ENCODE data around the gene ATP2B2. TPM values are rescaled to one million over a fixed set of nuclear protein-coding genes. Genes with fewer than 3 reads are reported as not detected.

Gene ATP2B2
- total and polyA plus RNA-seq, 10 of the 15 experiments (the other 5 are each of a cell fraction or from before 2014, with no cell fraction given), result 0.04 TPM; not detected in 9

DNA sequence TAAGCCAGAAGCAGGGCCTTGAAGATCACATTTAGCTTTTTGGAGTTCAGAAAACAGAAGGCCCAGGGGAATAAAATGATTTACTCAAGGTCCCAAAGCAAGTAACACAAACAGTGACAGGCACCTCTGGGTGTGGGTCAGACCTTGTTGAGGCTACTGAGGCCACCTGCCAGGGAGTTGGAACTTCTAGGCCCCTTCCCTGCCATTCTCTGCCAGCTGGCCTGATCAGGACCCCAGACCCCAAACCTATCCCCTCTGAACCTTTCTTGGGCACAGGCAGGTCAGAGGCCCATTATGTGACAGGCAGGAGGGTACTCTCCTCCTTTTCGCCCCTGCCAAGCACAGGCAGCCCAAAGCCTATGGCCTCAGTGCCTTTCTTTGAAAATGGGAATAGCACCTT is 49.4 kb upstream of the ATP2B2 start:
- Histone ChIP-seq H3K9ac (ENCODE audit: control insufficient read depth, insufficient read depth, low read length) (no peak overlapping the region), H3K4me2 (ENCODE audit: control insufficient read depth, insufficient read depth) (no peak overlapping the region), H3K4me3 (no peak overlapping the region), H3K79me2 (ENCODE audit: control insufficient read depth, insufficient read depth, low read length) (no peaks in the 10 kb centered on the region), H3K9me3 (replicated peaks; ENCODE audit: control insufficient read depth, insufficient read depth, low read length) (no peaks in the 10 kb centered on the region; the same call in 2 of the 3 replicates), H4K20me1 (ENCODE audit: control insufficient read depth, insufficient read depth) (no peaks in the 10 kb centered on the region), H3K4me1 (ENCODE audit: control insufficient read depth, insufficient read depth, low read length) (no peaks in the 10 kb centered on the region), H2AFZ (ENCODE audit: control insufficient read depth, low read depth, low read length) (no peak overlapping the region), H3K27ac (ENCODE audit: control insufficient read depth, insufficient read depth) (no peak overlapping the region), H3K36me3 (ENCODE audit: control insufficient read depth in 2 of 2, insufficient read depth in 2 of 2, low read length in 1 of 2) (no peaks in the 10 kb centered on the region), H3K27me3 (replicated peaks in 1 of 2; ENCODE audit: control insufficient read depth in 2 of 2, insufficient read depth in 2 of 2, low read length in 1 of 2) (no peaks in the 10 kb centered on the region; a peak in 1 of 4 replicates)
- RAD21 ChIA-PET (ENCODE audit: unreplicated experiment), result no interaction called here
- 41% methylated on average over 1 of the region's 1 CpG for WGBS (ENCODE audit: insufficient coverage, insufficient replicate concordance, low lambda C conversion rate, missing lambda C conversion rate)
- SMC1A ChIA-PET (ENCODE audit: uncharacterized antibody, unreplicated experiment), result no interaction called here
- in situ Hi-C loops (cut with MboI) (no loop called here), intact Hi-C loops (cut with micrococcal nuclease; ENCODE audit: unreplicated experiment) (no loop called here)
- no TSS peak for BruUV-seq (replicated peaks)
- TF ChIP-seq GABPA (IDR thresholded peaks at IDR 0.05; ENCODE audit: low read depth) (no peak), HCFC1 (IDR thresholded peaks at IDR 0.05; ENCODE audit: low read length) (no peak), ATF2 (IDR thresholded peaks at IDR 0.05; ENCODE audit: low read length) (no peak), ZNF274 (IDR thresholded peaks at IDR 0.05; ENCODE audit: insufficient read depth, insufficient read length) (no peak), POLR2AphosphoS2 (IDR thresholded peaks at IDR 0.05; ENCODE audit: low read depth, low read length) (no peak), BMI1 (IDR thresholded peaks at IDR 0.05; ENCODE audit: borderline replicate concordance) (no peak)
- TF ChIP-seq, protein P1, sequence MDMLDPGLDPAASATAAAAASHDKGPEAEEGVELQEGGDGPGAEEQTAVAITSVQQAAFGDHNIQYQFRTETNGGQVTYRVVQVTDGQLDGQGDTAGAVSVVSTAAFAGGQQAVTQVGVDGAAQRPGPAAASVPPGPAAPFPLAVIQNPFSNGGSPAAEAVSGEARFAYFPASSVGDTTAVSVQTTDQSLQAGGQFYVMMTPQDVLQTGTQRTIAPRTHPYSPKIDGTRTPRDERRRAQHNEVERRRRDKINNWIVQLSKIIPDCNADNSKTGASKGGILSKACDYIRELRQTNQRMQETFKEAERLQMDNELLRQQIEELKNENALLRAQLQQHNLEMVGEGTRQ (IDR thresholded peaks at IDR 0.05; ENCODE audit: borderline replicate concordance, low read depth, low read length), result no peak
- no peak for FAIRE-seq
- CTCF ChIA-PET, result no interaction called here
- DNase-seq (ENCODE audit: low read depth, low spot score), result no peak
- POLR2A ChIA-PET, result interaction anchor here (1.0 kb wide), 1 partner anchor 14 kb away, joined by 3 read pairs; no protein-coding TSS in a partner anchor
- no peak for ATAC-seq
